ENCODE measurements around the gene CACNA1A.
"Not testable (repeated sequence)": the region's sequence is repeated elsewhere in the genome, so short reads cannot be mapped to it uniquely, and the experiment has no call there.

Gene CACNA1A

DNA sequence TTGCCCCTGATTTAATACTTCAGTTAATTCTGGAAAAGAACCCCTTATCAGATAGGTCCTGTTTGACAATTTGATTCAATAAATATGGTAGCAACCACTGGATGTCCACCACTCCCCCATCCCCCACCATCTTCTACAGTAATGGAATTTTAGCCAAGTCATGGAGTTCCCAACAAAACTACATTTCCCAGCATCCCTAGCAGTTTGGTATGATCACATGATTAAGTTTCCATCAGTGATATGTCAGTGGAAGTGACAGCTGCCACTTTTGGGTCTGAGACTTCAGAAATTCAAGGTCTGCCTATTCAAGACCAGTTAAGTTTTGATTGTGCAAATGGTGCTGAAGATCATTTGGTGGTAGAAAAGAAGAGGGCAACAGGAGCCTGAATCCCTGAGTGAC lies 85.5 kb downstream of the CACNA1A start:
- DNase-seq = no peak

DNA sequence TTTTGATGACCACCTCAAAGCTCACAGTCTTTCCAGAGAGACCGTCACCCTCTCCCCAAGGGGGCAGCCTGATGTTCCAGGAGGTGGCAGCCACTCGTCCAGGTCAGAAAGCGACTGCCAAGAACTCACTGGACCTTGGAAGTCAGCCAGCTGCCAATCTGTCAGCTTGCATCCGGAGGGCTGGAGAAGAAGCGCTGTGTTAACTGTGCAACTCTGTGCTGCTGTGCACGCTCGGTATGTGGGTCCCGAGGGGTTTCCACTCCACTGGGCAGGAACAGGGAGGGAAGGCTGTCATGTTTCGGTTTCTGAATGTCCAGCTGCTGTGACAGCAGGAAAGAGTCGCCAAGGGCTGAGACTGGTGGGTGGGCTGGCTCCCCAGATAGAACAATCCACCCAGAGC lies 89.2 kb downstream of the CACNA1A start:
- DNase-seq = no peak

DNA sequence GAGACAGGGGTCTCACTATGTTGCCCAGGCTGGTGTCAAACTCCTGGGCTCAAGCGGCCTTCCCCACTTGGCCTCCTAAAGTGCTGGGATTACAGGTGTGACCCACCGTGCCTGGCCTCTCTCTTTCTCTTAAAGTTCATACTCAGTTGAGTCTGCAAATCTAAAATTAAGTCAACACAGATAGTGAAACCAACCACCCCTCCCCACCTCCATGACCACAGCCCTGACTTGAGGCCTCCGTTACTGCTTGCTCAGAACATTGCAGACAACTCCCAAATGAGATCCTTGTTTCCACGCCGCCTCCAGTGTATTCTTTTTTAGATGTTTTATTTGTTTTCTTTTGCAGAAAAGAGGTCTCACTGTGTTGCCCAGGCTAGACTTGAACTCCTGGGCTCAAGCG lies 94.4 kb downstream of the CACNA1A start:
- no peak for DNase-seq

DNA sequence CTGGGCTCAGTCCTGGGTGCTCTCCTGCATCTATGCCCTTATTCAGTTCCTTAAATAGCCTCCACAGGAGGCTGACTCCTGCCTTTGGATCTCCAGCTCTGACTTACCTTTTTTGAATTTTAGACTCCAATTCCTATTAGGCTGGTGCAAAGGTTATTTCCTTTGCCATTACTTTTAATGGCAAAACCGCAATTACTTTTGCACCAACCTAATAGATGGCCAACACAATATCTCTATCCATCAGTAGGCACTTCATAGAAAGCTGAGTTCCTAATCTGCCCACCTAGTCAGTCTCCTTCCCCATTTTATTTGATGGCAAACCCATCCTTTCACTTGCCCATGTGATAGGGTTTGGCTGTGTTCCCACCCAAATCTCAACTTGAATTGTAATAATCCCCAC lies 95.3 kb downstream of the CACNA1A start:
- no peak for DNase-seq

DNA sequence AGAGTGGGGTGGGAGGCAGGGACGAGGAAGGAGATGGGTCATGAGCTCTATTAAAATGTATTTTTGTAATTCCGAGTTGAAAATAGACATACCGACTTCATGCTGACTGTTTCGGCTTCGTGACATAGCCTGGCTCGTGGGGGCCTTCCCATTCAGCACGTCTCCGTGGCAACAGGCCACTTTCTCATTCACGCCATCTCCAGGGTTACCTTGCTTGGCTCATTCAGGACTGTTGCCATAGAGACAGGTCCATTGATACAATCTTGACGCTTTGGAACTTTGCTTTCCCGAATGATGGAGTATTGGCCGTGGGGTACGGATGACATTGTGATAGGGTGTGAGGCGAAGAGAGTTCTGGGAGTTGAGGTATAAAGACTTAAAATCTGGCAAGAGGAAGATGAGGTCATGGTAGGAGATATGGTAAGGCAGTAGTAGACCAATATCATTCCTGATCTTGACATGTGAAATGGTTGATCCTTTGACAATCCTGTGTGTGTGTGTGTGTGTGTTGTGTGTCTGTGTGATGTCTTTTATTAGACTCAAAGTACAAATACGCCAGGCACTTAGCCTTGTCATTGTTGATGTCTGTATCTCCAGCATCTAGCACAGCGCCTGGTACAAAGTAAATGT lies 97.3 kb downstream of the CACNA1A start:
- no peak for DNase-seq

DNA sequence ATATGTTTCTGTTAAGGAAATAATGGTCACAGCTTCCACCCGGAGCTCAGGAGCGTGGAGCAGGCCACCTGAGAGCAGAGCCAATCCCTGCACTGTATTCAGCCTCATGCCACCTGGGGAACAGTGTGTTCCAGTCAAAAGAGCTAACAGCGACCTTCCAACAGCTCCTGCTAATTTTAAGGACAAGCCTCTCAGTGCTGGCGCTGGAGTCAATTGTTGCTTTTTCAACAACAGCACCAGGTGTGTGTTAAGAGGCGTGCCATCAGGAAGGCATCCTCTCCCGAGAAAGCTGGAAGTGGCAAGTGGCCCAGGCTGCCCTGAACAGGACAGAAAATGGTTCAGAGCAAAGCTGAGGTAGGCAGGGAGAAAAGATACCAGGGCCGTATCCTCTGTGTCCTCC lies 102.0 kb downstream of the CACNA1A start:
- no peak for DNase-seq

DNA sequence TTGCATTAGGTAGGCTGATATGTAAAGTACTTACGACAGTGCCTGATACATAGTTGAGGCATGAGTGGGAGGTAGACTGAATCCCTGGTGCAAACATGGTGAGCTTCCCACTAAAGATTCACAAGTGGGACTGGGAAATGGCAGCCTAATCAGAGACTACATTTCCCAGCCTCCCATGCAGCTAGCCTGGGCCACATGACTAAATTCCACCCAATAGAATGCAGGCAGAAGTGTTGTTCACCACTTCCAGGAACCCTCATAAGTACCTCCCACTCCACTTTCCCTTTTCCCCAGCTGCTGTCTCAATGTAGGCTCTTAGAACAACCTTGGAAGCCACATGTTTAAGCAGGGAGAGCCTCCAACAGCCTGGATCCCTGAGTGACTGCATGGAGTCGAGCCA lies 104.9 kb downstream of the CACNA1A start:
- no peak for DNase-seq

DNA sequence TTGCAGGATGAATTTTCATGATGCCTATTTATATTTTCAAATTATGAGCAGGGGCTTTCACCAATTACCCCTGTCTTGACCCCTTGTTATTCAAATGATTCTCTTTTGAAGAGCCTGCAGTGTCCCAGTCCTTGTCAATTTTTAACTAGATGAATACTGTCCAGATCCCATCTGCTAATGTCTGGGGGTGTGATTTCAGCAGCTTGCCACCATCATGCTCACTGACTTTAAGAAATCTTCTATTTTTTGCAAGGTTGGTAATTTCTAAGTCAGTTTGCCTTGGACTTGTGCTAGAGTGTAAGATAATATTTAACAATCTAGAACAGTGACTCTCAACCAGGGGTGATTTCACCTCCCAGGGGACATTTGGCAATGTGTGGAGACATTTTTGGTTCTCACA lies 106.0 kb downstream of the CACNA1A start:
- no peak for DNase-seq

DNA sequence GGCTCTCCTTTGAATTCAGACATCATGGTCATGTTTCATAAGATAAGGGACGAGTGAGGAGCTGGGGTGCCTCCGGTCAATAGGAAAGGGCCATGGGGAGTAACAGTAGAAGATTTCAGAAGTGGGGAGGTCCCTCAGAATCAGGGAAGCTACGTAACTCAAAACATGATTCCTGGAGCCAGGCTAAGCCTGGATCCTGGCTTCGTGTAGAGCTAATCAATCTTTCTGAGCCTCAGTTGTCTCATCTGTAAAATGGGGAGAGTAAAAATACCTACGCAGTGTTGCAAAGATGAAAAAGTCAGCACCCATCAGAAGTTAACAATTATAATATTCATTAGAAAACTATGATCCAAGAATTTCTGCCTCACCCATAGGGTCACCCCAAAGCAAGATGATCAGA lies 106.5 kb downstream of the CACNA1A start:
- DNase-seq = no peak

DNA sequence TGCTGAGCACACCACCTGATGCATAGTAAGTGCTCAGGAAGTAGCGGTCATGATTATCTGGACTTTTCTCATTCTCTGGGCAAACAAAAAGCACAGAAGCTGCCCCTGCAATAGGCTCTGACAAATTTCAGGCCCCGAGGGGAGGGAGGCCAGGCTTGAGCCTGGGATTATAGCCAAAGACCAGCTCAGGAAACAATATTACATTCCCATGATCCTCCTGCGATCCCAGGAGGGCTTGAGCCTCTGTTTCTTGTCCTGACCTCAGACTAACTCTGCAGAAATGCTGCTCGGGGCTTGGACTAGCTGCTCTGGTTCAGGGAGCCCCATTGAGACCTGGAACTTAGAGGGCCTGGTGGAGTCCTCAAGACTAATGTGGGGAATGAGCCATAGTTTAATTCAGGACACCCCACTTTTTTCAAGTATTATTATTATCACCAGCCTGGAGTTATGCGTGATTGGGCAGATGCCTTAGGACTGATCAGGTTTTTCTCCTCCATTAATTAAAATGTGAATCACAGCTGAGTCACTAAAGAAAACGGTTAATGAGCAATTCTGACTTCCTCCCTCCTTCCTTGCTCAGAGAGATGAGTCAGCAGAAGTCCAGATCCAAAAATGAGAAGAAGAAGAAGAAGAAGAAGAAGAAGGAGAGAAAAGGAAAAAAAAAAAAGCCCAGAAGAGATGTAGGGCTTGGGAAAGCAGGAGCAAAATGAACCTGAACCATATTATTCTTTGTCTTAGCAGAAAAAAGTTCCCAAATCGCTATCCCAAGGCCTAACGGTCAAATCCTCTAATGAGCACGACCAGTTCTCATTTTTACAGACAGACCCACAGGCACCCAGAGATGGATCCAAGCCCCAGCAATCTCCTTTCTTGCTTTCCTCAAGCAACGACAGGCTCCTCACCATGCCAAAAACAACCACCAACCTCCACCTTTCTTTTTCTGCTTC lies 107.2 kb downstream of the CACNA1A start:
- DNase-seq = no peak

DNA sequence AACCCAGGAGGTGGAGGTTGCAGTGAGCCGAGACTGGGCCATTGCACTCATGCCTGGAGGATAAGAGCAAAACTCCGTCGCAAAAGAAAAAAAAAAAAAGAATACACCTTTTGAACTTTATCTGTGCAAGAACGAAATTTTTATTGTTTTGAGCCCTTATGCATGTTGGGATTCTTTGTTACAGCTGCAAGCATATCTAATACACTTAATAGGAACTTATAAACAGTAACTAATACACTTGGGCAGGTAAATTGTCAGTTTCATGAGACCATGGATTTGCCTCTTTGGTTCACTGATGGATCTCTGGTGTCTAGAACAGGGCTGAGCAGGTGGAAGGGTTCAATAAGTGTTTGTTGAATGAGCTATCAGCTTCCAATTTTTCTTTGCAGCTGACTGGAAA lies 108.1 kb downstream of the CACNA1A start:
- DNase-seq = no peak

DNA sequence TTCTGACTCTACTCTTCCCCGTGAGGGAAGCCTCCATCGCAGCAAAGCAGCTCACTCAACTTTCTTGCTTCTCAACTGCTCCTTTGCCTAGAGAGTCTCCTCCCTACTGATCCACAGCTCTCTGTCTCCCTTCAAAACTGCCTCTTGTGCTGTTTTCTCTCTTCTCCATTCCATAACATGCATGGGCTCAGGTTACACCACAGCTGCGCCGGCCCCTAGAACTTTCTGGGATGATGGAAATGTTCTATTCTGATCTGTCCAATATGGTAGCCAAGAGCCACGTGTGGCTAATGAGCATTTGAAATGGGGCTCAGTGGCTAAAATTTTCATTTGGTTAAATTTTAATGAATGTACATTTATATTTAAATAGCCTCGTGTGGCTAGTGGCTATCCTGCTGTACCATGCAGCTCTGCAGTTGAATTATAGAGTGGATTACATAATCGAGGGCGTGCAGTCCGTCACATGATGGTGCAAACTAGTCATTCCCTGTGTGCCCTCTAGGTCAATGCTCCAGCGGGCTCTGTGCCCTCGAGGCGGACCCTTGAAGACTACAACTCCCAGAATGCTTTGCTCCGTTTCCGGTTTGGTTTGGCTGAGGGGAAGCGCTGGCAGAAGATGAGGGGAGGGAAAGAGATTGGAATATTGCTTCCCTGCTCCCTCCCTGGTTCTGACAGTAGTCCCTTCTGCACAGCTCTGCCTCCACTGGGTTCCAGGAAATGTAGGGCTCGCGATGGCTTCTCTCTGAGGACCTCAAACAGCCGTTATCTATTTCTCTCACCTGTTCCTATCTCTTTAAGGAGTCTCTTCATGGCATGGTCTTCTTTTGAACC lies 109.8 kb downstream of the CACNA1A start:
- no peak for DNase-seq

DNA sequence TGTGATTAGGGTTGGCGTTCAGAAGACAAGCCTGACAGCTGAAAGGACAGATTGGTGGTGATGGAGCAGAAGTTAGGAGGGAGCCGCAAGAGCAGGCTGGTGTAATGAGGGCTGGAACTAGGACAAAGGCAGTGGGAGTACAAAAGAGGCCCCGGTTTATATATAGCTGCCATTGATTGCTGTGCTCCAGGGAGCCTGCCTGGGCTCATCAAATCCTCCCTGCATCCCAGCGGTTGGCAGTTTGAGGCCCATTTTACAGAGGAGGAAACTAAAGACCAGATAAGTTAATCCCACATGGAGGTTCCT lies 123.7 kb downstream of the CACNA1A start:
- DNase-seq = no peak

DNA sequence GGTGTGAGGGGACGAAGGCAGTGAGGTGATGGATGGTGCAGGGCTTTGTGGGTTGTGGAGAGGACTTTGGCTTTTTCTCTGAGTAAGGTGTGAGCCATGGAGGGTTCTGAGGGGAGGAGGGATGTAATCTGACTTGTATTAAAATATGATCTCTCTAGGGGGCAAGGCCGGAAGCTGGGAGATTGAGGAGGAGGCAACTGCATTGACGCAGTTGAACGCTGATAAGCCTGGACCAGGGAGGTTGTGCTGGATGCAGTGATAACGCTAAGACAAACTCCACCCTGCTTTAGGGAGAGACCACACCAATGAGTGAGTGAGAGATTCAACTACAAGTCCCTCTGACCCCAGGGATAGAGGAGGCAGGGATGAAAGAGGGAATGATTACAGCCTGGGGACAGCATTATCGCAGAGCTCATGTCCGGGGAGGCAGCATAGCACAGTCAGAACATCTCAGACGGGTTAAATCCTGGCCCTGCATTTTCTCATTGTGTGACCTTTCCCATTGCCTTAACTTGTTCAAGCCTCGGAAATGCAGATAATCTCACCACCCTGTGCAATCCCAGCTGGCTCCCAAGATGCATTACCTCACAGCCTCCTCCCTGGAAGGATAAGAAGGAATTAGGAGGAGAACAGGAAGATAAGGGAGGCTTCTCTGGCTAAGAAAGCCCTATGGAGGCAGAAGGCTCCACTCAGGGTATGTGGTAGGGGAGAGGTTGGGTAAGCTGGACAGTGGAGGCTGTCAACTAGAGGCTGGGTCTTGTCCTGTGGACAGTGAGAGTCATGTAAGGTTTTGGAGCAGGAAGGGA lies 124.2 kb downstream of the CACNA1A start:
- no peak for DNase-seq

DNA sequence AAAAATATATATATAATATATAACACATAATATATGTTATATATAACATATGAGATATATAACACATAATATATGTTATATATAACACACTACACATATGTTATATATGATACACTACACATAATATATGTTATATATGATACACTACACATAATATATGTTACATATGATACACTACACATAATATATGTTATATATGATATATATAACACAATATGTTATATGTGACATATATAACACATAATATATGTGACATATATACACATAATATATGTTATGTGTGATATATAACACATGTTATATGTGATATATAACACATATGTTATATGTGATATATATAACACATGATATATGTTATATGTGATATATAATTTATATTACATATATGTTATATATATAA lies 129.7 kb downstream of the CACNA1A start:
- DNase-seq = no peak

DNA sequence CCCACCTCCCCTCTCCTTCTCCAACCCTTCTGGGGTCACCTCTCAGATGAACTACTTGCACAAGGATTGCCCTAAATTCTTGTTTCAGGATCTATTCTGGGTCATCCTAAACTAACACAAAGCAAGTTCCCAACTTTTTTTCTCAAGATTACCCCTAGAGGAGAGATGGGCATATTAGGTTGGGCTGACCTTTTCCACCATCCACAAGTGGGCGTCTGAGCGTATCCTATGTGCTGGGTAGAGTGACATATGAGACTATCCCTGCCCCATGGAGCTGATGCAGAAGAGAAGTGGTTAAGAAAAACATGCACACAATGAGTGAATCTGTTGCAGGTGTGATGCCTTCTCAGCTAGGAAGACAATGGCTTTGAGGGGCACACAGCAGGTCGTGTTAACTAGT lies 132.7 kb downstream of the CACNA1A start:
- no peak for DNase-seq

DNA sequence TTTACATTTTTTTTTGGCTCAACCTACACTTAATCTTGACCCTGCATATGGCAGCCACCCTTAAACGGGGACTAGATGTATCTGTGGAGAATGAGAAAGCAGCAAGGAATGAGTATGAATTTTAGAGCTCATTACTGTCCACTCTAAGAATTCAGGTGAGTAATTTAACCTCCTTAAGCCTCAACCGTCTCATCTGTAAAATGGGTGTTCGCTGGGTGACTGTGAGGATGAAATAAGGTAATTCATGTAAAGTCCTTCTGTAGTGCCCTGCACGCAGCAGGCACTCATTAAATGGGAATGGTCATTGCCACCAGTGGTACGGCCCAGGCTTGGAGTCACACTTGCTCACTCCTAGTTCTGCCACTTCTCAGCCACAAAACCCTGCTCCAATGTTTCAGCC lies 135.3 kb downstream of the CACNA1A start:
- DNase-seq = no peak

DNA sequence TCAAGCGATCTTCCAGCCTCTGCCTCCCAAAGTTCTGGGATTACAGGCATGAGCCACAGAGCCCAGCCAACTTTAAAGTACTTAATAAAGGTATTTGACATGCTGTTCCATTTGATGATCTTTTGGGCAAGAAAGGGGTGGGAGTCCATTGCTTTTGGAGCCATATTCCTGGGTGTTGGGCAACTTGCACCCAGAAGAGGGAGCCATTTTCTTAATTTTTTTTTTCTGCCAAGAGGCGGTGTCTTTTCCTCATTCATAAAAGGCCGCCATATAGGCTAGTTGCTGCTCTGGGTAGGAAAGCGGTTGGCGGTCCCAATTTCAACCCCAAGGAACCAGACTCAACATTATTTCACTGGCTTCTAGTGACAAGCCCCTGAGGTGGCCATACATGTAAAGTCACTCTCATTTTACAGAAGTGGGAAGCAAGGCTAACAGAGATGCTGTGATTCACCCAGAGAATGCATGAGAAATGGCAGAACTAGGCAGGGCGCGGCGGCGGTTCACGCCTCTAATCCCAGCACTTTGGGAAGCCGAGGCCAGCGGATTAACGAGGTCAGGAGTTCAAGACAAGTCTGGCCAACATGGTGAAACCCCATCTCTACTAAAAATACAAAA lies 139.6 kb downstream of the CACNA1A start:
- DNase-seq = no peak

DNA sequence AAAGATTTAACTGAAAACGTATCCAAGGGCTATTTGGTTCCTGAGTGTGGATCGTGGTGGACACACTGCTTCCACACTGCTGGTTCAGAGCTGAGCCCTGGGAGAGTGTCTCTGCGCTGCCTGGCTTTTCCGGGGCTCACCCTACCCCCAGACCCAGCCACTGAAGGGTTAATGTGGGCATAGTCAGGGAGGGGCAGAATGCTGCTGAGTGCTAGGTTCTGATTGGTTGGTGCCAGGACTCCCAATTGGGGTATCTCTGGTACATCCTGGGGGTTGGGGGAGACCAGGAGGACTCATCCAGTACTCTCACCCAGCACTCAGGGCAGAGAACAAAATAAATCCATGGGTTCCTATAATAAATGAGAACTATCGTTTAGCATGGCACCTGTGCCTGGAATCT lies 142.3 kb downstream of the CACNA1A start:
- DNase-seq = no peak

DNA sequence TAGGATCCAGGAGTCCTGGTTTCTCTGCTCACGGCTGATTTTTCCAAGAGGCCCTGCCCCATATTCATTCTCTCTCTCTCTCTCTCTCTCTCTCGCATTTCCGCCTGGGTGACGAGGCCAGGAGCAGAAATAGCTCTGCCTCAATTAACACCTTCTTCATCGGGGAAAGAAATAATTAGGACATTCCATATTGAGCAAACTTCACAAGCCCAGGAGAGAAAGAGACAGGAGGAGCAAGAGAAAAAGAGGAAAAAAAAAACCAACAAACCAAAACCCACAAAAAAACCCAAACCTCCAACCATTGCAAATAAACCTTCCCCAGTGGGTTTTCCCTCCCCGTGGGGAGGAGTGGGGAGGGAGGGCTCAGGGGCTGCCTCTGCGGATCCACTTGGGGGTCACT lies 143.0 kb downstream of the CACNA1A start:
- no peak for DNase-seq

DNA sequence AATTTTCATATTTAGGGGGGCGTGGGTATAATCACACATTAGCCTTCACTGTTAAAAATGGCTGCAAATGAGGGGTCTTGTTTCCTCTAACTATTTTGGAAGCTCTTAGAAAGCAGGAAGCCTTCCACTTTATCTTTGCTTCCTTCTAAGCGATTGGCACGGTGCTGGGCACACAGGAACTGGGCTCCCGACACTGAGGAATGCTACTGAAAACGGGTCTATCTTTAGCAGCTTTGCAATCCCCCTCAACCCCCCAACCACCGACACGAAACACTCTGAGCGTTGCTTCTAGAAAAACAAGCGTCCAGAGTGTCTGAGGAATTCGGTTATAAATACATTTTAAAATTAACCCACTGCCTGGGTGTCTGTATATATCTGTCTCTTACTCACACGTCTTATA lies 143.6 kb downstream of the CACNA1A start:
- DNase-seq = no peak

DNA sequence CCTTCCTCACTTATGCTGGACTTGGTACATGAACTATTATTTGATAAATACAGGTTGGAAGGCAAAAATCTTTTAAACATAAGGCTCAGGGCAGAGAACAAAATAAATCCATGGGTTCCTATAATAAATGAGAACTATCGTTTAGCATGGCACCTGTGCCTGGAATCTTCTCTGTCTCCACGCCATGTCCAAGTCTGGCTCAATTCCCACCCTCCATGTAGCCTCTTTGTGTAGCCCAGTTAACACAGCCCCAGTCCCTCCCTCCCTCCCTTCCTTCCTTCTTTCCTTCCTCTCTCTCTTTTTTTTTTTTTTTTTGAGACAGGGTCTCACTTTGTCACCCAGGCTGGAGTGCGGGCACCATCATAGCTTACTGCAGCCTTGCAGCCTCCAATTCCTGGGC lies 144.6 kb downstream of the CACNA1A start:
- not testable (repeated sequence) for DNase-seq

Data from activated gamma-delta T cell treated with Interleukin-2 at 50 U/mL for 16 hours (primary cell).